Sigmoid colon (tissue), 4 donors: ENCODE results near the gene SMYD2.

Source experiments
- POLR2A ChIP-seq, 2 donors: fragments of 450-650 bp; IDR thresholded peaks; one replicate each; pipeline ENCODE4 v1.6.1; 2016; ENCODE audit warnings: antibody characterized with exemption in 2 of 2, mild to moderate bottlenecking in 2 of 2, moderate library complexity in 2 of 2
- POLR2AphosphoS5 ChIP-seq, 4 donors: sonication (generic); formaldehyde crosslinking; IDR thresholded peaks; one replicate each; pipeline ENCODE4 v1.6.1; 2017; ENCODE audit warnings: antibody characterized with exemption in 4 of 4
- TF ChIP-seq, protein P1 (sequence below), 4 experiments: fragments of 450-650 bp in 3 of 4; fragments of 200-600 bp in 1 of 4; IDR thresholded peaks; one replicate each; pipeline ENCODE4 v1.5.1; 2016 to 2019; ENCODE audit warnings: antibody characterized with exemption in 4 of 4, mild to moderate bottlenecking in 3 of 4, moderate library complexity in 2 of 4

GRCh38 chr1:214234635-214235025 is 46.3 kb upstream of the SMYD2 start:
- TF ChIP-seq POLR2AphosphoS5 (IDR thresholded peaks at IDR 0.05), result no peak
- TF ChIP-seq, protein P1, sequence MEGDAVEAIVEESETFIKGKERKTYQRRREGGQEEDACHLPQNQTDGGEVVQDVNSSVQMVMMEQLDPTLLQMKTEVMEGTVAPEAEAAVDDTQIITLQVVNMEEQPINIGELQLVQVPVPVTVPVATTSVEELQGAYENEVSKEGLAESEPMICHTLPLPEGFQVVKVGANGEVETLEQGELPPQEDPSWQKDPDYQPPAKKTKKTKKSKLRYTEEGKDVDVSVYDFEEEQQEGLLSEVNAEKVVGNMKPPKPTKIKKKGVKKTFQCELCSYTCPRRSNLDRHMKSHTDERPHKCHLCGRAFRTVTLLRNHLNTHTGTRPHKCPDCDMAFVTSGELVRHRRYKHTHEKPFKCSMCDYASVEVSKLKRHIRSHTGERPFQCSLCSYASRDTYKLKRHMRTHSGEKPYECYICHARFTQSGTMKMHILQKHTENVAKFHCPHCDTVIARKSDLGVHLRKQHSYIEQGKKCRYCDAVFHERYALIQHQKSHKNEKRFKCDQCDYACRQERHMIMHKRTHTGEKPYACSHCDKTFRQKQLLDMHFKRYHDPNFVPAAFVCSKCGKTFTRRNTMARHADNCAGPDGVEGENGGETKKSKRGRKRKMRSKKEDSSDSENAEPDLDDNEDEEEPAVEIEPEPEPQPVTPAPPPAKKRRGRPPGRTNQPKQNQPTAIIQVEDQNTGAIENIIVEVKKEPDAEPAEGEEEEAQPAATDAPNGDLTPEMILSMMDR (IDR thresholded peaks at IDR 0.05), result no peak
- TF ChIP-seq POLR2A (IDR thresholded peaks at IDR 0.05), result no peak
